Mucosa of descending colon (tissue), 3 donors: ENCODE measurements around the gene FHAD1. TPM values are rescaled to one million over a fixed set of nuclear protein-coding genes. Genes with fewer than 3 reads are reported as not detected.

Experiments used
- ATAC-seq: fragments of 200-7000 bp; cut with Tn5 transposase; one replicate; pipeline ENCODE4 v1.9.1; 2020; ENCODE audit warnings: mild to moderate bottlenecking, moderate library complexity
- DNase-seq, 3 donors: peaks; one replicate each; pipeline ENCODE4 v3.0.0-alpha.2; 2020
- H3K36me3 ChIP-seq: fragments of 200-600 bp; one replicate; pipeline ENCODE4 v1.8.0; 2021; ENCODE audit warnings: low read depth, mild to moderate bottlenecking
- H3K4me1 ChIP-seq: fragments of 200-600 bp; one replicate; pipeline ENCODE4 v1.8.0; 2021; ENCODE audit warnings: low read depth, mild to moderate bottlenecking
- H3K4me3 ChIP-seq: fragments of 200-600 bp; one replicate; pipeline ENCODE4 v1.8.0; 2021; ENCODE audit warnings: mild to moderate bottlenecking
- H3K9me3 ChIP-seq: fragments of 200-600 bp; one replicate; pipeline ENCODE4 v1.8.0; 2021; ENCODE audit warnings: mild to moderate bottlenecking
- intact Hi-C, 2 donors: fragments of 100-400 bp; cut with DNase I in 1 of 2; cut with micrococcal nuclease in 1 of 2; formaldehyde crosslinking; loops; one replicate each; pipeline versions ENCODE4 v1.11.0 to v1.11.1; 2022; cut with DNase I, micrococcal nuclease
- total RNA-seq, 3 donors: library from RNA; stranded (reverse); fragmentation: NEBNext Ultra II Directional in 2 of 3; extraction: Animal tissue kit (Norgen Biotek cat#: 25700) in 2 of 3; gene quantifications; one replicate each; pipeline versions ENCODE4 v1.2.1 to v1.2.4, GENCODE V29; 2021 to 2023
- TF ChIP-seq, protein P1 (sequence below): fragments of 200-600 bp; IDR thresholded peaks from one replicate; pipeline ENCODE4 v1.8.0; 2022; ENCODE audit warnings: antibody characterized with exemption, mild to moderate bottlenecking
- donor health status: DM: no; HTN: no; CAD: no; lungs with moderate emphysema.
- donor health status: DM: no; HTN: no; CAD: no.
- donor health status: DM: no; HTN: yes; CAD: no.

FHAD1 gene
- total RNA-seq, 3 donors from 2014 or later = 0.89 to 1.9 (median 0.99) TPM

- H3K4me3 ChIP-seq = no peak overlapping the region
- ATAC-seq (no peak), DNase-seq (no peak)
- no peaks in the 10 kb centered on the region for H3K36me3 ChIP-seq
- peaks cover 23% of the 10 kb centered on the region for H3K4me1 ChIP-seq
- no peaks in the 10 kb centered on the region for H3K9me3 ChIP-seq
- TF ChIP-seq, protein P1, sequence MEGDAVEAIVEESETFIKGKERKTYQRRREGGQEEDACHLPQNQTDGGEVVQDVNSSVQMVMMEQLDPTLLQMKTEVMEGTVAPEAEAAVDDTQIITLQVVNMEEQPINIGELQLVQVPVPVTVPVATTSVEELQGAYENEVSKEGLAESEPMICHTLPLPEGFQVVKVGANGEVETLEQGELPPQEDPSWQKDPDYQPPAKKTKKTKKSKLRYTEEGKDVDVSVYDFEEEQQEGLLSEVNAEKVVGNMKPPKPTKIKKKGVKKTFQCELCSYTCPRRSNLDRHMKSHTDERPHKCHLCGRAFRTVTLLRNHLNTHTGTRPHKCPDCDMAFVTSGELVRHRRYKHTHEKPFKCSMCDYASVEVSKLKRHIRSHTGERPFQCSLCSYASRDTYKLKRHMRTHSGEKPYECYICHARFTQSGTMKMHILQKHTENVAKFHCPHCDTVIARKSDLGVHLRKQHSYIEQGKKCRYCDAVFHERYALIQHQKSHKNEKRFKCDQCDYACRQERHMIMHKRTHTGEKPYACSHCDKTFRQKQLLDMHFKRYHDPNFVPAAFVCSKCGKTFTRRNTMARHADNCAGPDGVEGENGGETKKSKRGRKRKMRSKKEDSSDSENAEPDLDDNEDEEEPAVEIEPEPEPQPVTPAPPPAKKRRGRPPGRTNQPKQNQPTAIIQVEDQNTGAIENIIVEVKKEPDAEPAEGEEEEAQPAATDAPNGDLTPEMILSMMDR = no peak
- intact Hi-C loops = loop anchor here in 1 of 2 donors (10.0 kb wide), 1 partner anchor 147 kb away; no protein-coding TSS in a partner anchor
Measured at GRCh38 chr1:15282038-15282437, 35.0 kb downstream of the FHAD1 start.

- no peaks in the 10 kb centered on the region for H3K9me3 ChIP-seq
- H3K36me3 ChIP-seq = no peaks in the 10 kb centered on the region
- intact Hi-C loops = loop anchor here in 1 of 2 donors (10.0 kb wide), 1 partner anchor 148 kb away; no protein-coding TSS in a partner anchor
- TF ChIP-seq, protein P1 = no peak
- ATAC-seq = no peak
- DNase-seq = no peak
- H3K4me1 ChIP-seq = peaks cover 23% of the 10 kb centered on the region
- no peak overlapping the region for H3K4me3 ChIP-seq
Measured at GRCh38 chr1:15282810-15283474, 35.9 kb downstream of the FHAD1 start.

GRCh38 chr1:15283526-15283925 lies 36.5 kb downstream of the FHAD1 start:
- Histone ChIP-seq H3K4me3 (no peak overlapping the region), H3K36me3 (no peaks in the 10 kb centered on the region), H3K4me1 (peaks cover 23% of the 10 kb centered on the region), H3K9me3 (no peaks in the 10 kb centered on the region)
- intact Hi-C loops = loop anchor here in 1 of 2 donors (10.0 kb wide), 1 partner anchor 149 kb away; no protein-coding TSS in a partner anchor
- ATAC-seq (no peak), DNase-seq (no peak)
- TF ChIP-seq, protein P1 = no peak

GRCh38 chr1:15286452-15286851 lies 39.4 kb downstream of the FHAD1 start:
- no peak for DNase-seq
- Histone ChIP-seq H3K4me1 (peaks cover 23% of the 10 kb centered on the region), H3K9me3 (no peaks in the 10 kb centered on the region), H3K4me3 (no peak overlapping the region), H3K36me3 (no peaks in the 10 kb centered on the region)
- TF ChIP-seq, protein P1 = no peak
- intact Hi-C loops = loop anchor here in 1 of 2 donors (10.0 kb wide), 1 partner anchor 152 kb away; no protein-coding TSS in a partner anchor
- no peak for ATAC-seq

GRCh38 chr1:15287035-15287979 lies 40.3 kb downstream of the FHAD1 start:
- H3K4me1 ChIP-seq = peaks cover 23% of the 10 kb centered on the region
- ATAC-seq = no peak
- no peaks in the 10 kb centered on the region for H3K9me3 ChIP-seq
- DNase-seq = no peak
- no peak overlapping the region for H3K4me3 ChIP-seq
- intact Hi-C loops = loop anchor here in 1 of 2 donors (10.0 kb wide), 1 partner anchor 153 kb away; no protein-coding TSS in a partner anchor
- TF ChIP-seq, protein P1 = no peak
- no peaks in the 10 kb centered on the region for H3K36me3 ChIP-seq
